NCI-H2029 treated with DMSO at 0.1 percent for 48 hours (cell line): ENCODE measurements around the gene PLCB1.
"Not testable (repeated sequence)": the region's sequence is repeated elsewhere in the genome, so short reads cannot be mapped to it uniquely, and the experiment has no call there.

Source experiments
- DNase-seq: peaks from one replicate; lab custom pipeline; 2025; lab: John Stamatoyannopoulos, UW

Gene PLCB1

DNA sequence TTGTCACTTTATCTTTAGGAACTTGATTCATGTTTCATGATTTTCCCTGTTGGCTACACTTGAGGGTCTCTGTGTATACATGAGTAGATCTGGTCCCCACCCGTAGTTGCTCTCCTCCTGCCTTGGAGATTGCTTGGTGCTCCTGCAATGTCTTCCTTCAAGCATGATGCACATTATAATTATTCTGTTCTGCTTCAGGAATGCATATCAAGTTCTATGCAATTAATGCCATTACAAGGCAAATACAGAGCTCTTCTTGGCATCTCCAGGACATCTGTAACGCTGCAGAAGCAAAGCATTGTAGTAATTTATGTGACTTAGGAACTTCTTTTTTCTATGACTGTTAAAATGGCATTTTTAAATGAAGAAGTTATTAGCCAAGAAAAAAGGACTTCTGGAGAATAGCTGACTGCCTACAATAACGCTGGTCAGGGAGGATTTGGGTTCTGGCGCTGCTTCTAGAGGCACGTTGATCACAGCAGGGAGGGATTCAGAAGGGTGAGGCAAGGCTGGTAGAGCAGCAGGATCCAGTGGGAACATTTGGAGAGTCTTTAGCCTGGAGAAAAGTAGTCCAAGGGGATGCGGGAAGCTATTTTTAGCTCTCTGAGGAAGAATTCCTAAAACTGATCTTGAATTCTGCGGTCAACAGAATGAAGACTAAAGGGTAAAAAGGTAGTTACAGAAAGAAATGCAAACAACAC, 203.6 kb downstream of the PLCB1 start:
- no peak for DNase-seq

DNA sequence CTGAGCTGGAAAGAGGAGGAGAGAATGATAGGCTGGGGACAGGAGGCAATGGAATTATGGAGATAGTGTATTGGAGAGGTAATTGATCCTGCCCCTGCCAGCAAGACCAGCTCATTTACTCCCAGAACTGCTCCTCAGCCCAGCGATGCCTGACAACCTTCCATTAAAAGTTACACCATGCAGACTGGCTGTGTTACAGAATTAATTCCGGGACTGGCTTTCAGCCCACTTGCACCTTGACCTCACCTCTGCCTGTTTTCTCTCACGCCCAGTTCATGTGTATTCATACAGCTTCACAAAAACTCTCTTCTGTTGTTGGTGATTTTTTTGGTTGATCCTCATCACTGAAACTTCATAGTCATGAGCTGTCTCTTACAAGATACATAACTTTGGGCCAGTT, 207.3 kb downstream of the PLCB1 start:
- DNase-seq = no peak

DNA sequence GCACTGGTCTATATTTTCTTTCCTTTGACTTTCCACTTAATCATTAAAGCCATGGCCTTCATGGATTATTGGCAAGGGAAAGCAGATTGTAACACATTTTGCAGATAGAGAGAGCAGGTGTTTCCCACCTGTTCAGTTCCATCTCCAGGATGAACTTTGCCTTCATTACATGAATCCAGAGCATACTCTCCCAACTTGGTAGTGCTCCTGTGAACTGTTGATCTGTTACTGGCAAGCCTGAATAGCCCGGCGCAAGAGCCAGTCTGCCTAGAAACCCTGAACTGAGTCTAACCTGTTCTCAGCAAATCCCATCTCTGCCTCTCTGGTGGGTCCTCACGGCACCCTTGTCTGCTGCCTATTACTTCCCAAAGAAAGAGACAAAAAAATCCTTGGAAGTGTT, 210.3 kb downstream of the PLCB1 start:
- DNase-seq = no peak

DNA sequence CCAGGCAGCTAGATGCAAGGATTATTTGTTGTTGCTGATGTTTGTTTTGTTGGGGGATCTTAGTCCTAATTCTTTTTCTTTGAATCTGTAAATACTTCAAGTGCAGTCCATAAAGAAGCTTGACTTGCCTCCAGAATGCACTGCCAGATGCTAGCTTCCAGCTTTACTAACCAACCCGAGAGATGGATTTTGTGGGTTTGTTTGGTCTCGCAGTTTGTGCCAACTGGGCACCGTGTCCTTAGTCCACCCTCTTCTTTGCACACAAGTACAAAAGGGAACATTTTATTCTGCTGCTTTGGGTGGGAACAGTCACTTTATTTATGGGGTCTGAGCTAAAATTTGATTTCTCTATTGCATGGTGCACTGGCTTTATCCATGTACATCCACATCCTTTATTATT, 212.0 kb downstream of the PLCB1 start:
- no peak for DNase-seq

DNA sequence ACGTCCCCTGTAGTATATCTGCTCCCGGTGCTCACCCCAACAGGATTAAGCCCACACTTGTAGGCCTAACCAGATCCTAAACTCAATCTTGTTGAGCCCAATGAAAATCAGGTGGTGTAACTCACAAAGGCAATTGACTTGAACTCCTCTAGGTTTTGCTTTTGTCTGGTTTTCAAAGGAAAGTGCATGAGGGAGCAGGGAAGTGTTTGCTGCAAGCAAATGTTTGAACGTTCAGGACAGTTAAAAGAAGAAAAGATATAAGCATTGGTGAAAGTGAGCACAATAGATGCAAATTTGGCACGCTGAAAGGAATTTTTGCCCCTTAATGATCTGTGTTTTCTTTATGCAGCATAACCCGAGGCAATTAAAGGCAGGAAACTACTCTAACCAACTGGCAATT, 212.6 kb downstream of the PLCB1 start:
- DNase-seq = no peak

DNA sequence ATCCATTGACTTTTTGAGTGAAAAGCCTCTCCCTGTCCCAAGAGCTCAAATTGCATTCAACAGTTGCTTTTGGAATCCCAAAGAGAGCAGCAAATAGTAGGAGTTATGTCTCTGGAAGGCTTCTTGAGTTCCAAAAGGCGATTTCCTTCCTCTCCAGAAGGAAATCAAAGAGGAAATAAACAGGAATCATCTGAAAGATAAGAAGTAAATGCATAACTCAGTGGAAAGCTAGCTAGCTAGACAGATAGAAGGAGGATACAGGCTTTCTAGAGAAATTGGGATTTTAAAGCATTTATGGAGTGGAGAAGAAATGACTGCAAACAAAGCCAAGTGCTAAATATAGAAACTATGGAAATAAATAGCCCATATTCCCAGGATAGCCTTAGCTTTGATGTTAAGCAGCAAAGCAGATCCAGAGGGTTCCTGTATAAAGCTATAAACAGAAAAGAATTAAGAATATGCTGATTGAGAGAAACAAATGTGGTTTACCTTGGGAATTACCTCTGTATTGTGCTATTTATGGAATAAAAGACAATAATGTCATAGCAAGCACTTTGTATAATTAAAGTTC, 214.7 kb downstream of the PLCB1 start:
- no peak for DNase-seq

DNA sequence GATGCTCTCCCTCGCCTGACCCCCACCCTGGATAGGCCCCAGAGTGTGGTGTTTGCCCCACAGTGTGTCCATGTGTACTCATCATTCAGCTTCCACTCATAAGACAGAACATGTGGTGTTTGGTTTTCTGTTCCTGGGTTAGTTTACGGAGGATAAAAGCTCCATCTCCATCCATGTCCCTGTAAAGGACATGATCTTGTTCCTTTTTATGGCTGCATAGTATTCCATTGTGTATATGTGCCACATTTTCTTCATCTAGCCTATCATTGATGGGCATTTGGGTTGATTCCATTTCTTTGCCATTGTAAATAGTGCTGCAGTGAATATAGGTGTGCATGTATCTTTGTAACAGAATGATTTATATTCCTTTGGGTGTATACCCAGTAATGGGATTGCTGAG, 218.2 kb downstream of the PLCB1 start:
- DNase-seq = not testable (repeated sequence)

DNA sequence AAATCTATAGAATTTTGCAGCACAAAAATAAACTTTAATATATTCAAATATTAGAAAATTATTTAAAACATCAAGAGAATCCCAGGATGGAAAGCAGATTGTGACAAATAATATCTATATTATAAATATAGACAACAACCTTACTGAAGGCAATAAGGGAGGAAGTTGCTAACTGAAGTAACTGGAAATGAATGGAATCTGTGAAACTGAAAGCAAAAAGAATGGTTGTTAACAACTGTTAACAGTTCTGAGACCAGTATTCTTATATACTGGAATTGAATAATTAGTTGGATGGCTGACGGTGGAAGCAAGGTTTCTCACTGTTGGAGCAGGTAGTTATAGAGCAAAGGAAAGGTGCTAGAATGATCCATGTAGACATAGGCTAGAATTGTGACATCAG, 220.4 kb downstream of the PLCB1 start:
- DNase-seq = no peak

DNA sequence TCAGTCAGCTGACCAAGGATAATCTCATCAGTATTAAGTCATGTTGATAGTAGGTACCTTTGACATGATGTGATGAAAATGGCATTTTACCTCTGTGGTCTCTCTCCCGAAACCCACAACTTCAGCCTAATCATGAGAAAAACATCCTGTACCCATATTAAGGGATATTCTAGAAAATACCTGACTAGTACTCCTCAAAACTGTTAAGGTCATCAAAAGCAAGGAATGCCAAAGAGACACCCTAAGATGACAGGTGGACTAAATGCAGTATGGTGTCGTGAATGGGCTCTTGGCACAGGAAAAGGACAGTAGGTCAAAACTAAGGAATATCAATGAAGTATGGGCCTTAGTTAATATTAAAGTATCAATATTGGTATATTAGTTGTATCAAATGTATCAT, 221.4 kb downstream of the PLCB1 start:
- no peak for DNase-seq

DNA sequence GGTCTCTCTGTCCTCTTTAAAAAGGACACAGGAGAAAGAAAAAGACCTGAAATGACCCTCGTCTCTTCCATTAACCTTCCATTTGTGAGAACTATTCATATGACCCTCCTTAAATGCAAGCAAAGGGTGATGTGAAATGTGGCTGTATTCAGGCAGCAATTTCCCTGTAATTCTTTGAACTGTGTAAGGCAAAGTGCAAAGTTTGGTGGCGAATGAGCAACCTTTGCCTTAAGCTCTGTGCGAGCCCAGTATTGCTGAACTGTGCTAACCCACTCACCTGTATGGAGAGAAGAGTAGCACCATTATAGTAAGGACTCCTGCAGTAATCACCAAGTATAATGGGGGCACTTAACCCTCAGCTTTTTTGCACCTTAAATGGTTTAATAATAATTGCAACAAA, 223.4 kb downstream of the PLCB1 start:
- DNase-seq = no peak

DNA sequence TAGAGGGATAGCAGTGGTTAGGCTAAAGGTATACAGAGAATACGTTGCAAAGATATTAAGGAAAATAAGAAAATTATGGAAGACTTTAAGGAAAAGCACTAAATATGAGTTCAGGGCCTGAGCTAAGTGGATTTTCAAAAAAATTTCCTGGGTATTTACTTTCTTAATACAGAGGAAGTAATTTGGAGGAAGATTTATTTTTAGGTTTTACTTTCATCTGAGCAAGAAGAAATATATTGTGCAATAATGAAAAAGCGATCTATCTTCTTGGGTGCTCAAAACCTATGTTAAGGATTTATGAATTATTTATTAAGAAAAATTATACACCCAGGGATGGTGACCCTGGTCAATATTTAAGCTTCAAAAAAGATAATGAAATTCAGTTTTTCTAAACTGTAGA, 224.7 kb downstream of the PLCB1 start:
- no peak for DNase-seq

DNA sequence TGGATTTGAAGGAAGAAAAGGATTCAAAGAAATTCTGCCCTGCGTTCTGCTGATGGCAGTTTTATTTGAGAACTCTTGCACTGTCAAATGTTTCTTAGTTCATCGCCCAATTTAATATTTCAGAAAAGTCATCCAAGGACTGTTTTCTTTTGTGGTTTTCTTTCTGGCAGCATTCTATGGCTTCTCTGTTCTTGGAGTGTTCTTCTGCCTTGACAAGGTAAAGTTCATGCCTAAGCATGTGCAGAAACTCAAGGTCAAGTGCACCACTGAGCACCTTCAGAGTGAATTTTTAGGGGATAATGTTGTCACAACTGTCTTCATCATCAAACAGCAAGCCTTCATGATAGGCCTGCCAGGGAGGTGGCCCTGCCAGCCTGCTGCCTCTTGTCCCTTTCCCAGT, 225.6 kb downstream of the PLCB1 start:
- no peak for DNase-seq

DNA sequence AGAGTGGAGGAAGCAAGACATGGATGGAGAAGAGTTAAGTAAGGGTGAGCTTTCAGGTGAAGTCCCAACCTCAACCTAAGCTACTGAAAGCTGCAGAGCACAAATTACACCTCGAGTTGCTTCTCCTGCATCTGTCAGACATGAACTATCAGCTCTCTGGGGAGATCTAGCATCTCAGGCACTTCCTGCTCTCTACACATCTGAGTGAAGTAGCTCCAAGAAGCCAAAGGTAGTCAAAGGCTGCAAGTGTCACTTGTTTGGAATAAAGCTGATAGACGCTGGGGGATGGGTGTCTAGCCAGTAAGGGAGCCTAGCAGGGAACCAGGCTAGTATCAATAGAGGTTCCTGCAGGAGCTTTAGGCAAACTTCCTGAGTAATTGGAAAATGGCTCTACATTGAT, 228.0 kb downstream of the PLCB1 start:
- no peak for DNase-seq

DNA sequence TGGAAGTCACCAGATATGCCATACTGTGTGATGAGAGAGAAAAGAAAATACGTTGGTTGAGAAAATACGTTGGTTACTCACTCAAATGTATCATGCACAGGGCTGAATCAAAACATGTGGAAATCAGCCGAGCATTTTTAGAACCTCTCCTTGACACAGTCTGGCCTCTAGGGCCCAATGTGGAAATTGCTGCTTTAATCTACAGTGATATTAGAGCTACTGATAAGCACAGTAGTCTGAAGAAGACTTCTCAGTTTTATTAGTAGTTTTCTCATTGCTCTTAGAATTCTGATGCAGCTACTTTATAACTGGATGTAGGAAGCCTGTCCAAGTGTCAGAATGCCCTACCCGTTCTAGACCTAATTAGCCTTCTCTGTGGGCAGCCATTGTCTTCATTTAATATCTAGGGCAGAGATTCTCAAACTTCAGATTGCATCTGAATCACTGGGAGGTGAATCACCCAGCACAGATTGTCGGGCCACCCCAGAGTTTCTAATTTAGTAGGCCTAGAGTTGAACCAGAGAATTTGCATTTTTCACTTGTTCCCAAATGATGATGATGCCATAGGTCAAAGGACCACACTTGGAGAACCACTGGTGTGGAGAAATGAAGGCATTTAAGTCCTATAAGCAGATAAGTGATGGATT, 229.1 kb downstream of the PLCB1 start:
- DNase-seq = no peak

DNA sequence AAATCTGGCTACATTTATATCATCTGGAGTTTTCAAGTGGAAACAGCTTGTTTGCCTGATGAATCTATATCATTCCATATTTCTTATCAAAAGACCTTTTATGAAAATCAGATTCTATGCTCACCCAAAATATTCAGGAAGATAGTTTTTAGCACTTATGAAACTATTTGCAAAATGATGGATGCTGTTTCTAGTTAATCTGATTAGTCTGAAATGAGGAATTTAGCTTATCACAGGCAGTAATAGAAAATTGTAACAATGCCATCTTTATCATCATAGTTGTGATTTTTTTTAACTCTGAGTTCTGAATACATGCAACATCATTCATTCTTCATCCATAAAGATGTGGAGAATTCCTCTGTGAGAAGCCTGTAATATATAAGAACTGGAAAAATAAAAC, 229.7 kb downstream of the PLCB1 start:
- no peak for DNase-seq

DNA sequence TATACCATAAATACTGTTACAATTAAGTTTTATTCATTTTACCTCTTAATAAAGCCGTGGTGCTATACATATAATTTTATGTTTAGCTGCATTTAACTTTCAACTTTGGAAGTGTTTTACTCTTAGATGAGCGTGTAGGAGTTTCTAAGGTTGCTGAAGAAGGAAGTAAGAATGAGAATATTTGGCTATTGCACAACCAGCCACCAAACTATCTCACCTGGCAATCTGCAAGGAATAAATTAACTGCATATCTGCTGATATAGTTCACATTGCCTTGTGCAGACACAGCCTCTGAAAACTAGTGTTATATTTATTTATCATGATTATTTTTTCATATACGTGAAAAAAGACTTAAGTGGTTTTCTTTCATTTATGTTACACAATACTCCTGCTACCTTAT, 230.4 kb downstream of the PLCB1 start:
- no peak for DNase-seq

DNA sequence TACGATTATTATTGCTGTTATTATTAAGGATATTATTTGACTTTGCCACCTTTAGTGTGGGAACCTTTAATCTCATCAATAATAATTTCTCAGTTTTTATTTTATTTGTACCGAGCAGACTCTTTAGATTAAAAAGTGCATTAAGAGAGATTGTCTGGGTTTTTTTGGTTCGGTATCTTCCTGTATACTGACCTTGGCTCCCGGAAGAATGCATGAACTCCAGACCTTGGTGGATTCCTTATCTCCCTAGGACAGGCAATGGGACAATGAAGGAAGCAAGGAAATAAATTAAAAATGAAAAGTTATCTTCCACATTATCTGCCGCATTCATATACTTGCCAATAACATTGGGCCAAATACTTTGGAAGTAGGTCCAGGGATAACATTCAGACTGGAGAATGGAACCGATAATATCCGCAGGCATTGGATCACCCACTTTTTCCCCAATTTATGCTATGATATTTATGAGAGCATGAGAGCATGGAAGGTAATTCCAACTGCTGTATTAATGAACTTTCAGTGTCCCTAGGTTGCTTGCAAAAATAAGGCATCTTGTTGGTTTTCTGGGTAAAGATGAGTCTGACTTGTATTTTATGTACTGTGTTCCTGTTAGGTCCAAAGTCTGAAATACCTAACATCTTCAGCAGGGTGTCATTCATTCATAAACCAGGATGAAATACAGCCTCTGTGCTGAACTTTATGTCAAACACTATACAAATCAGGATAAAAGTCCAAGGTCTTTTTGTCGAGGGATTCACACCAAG, 232.1 kb downstream of the PLCB1 start:
- no peak for DNase-seq

DNA sequence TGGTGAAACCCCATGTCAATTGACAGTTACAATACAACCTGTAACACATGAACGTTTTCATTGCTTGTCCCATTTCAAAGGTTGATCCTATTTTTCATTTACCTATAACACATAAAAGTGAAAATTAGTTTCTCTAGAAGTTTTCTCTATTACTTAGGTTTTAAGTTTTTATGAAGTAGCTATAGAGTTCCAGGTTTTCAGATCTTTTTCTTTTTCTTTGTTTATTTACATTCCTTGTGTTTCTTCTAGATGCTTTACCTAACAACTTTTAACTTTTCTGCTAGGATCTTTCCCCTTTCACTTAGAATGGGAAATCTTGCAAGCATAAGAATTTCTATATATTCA, 232.6 kb downstream of the PLCB1 start:
- DNase-seq = no peak

DNA sequence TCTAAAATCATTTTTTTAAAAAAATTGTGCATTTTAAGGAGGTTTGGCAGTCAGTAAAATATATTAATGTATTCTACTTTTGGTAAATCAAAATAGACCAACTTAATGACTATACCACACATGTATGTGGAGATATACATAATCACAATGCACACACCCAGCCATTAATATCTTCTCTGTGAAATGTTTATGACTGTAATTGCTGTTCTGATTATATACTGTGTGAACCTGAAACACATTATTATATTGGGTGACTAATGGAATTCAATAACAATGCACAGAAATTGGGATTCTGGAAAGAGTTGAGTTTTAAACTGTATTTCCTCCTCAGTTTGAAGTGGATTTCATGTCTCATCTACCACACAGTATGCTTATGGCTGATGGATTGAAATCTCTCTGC, 233.6 kb downstream of the PLCB1 start:
- DNase-seq = no peak

DNA sequence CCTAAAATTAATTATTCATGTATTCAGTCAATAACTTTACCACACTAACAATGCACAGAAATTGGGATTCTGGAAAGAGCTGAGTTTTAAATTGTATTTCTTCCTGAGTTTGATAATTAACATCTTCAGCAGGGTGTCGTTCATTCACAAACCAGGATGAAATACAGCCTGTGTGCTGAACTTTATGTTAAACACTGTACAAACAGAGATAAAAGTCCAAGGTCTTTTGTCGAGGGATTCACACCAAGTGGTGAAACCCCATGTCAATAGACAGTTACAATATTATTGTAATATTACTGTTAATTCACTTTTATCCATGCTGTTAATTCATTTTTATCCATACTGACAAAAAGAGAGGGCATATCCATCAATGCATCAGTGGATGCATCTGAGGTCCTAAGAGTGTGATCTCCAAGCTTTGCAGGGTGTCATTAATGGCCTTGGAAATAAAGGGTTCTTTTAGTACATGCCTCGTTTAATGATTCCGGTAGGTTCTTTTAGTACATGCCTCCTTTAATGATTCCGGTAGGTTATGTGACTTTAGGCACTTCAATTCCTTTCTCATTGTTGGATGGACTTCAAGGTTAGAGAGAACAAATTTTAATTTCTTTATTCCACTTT, 234.3 kb downstream of the PLCB1 start:
- DNase-seq = no peak

DNA sequence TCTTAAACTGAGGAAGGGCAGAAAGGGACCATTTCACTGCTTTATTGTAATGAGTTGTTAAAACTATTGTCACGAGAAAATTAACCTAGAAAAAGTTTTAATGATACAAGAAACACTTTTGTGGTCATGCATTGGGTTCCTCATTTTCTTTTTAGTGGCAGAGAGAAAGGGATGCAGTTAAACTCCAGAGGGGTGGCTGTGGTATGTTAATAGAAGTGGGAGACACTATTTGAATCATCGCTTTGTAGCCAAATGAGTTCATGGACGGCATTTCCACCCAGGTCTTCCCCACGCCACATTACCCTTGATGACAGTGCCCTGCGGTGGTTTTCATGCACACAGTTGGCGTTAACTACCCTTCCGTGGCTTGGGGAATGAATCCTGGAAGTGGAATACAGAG, 235.6 kb downstream of the PLCB1 start:
- DNase-seq = no peak

DNA sequence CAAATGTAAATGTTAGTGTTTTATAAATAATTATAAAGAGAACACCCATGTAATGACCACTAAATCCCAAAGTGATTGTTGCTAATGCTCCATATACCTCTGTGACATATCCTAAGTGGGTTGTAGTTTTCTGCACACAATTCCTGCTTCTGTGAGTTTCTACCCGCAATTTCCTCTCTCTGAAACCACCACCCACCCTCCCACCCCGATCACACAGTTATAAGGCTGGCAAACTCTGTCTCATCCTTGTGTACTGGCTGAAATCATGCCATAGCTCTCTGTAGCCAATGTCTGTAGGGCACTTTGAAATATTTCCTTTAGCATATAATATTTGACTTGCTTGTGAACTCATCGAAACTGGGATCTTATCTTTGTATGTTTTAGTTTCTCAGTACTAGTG, 236.6 kb downstream of the PLCB1 start:
- DNase-seq = no peak

DNA sequence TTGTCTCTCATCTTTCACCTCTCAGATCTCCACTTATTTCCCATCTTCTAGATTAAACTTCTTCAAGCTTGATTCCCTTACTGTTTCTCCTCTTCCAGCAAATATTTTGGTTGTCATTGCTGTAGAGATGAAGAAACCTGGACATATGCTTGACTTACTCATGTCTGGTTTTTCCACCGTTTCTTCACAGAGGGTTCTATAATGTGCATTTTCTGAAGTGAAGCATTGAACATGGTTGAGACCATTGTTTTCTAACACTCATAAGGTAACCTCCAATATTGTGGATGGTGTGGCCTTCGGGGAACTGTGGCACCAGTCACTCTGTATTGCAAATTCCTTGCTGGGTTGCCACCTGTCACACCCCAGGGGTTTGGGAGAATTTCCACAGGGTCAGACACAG, 237.2 kb downstream of the PLCB1 start:
- no peak for DNase-seq
